CD4-positive, alpha-beta T cell (primary cell): Measurements from ENCODE around the gene SEMA4B. TPM values are rescaled to one million over a fixed set of nuclear protein-coding genes. Genes with fewer than 3 reads are reported as not detected.

ENCODE experiments used
- ATAC-seq: fragments of 200-7000 bp; cut with Tn5 transposase; one replicate; pipeline ENCODE4 v1.10.0; 2022; ENCODE audit warnings: mild to moderate bottlenecking; ENCODE audit not compliant: poor library complexity
- CTCF ChIA-PET: fragments of 350-600 bp; sonication (Branson Sonifier 250); formaldehyde crosslinking; loops from one replicate; lab custom pipeline; 2021; ENCODE audit warnings: antibody characterized with exemption, inconsistent platforms; lab: Charles Lee
- POLR2A ChIA-PET: fragments of 350-600 bp; sonication (Branson Sonifier 250); formaldehyde crosslinking; loops from one replicate; lab custom pipeline; 2021; ENCODE audit warnings: antibody characterized with exemption, inconsistent platforms; lab: Charles Lee
- DNase-seq, 14 experiments: peaks; one replicate each; pipeline ENCODE4 v3.0.0-alpha.2; 2013 to 2020; ENCODE audit warnings: mixed read lengths in 2 of 14
- H3K27ac ChIP-seq, 2 donors: one replicate each; pipeline versions ENCODE4 v1.5.1 to v1.7.0; 2013; ENCODE audit warnings: low read length in 2 of 2, low read depth in 1 of 2, mild to moderate bottlenecking in 1 of 2
- H3K27me3 ChIP-seq, 2 experiments: 1 replicate in 1 of 2; 2 replicates in 1 of 2; pipeline versions ENCODE4 v1.6.1 to v1.7.0; 2013; ENCODE audit warnings: low read length in 2 of 2, control low read depth in 1 of 2, mild to moderate bottlenecking in 1 of 2, moderate library complexity in 1 of 2; ENCODE audit not compliant: insufficient read depth in 2 of 2, control insufficient read depth in 1 of 2
- H3K36me3 ChIP-seq: one replicate; pipeline ENCODE4 v1.6.1; 2013; ENCODE audit warnings: low read length, control low read depth; ENCODE audit not compliant: insufficient read depth
- H3K4me1 ChIP-seq: one replicate; pipeline ENCODE4 v1.6.1; 2013; ENCODE audit warnings: low read length, control low read depth; ENCODE audit not compliant: insufficient read depth
- H3K4me3 ChIP-seq: one replicate; pipeline ENCODE4 v1.5.1; 2013; ENCODE audit warnings: mild to moderate bottlenecking, low read length, moderate library complexity
- H3K9me3 ChIP-seq, 2 experiments: 1 replicate in 1 of 2; 2 replicates in 1 of 2; pipeline versions ENCODE4 v1.6.1 to v1.7.0; 2013; ENCODE audit warnings: low read length in 2 of 2, mild to moderate bottlenecking in 2 of 2, control low read depth in 1 of 2, moderate library complexity in 1 of 2; ENCODE audit not compliant: control insufficient read depth in 1 of 2, insufficient read depth in 1 of 2
- H3K27ac Mint-ChIP-seq: one replicate; pipeline ENCODE4 v1.8.0; 2020; ENCODE audit warnings: mixed read lengths
- H3K27me3 Mint-ChIP-seq: one replicate; pipeline ENCODE4 v1.8.0; 2021; ENCODE audit warnings: mixed read lengths
- H3K36me3 Mint-ChIP-seq: one replicate; pipeline ENCODE4 v1.8.0; 2021; ENCODE audit warnings: low read depth, mixed read lengths
- H3K4me1 Mint-ChIP-seq: one replicate; pipeline ENCODE4 v1.8.0; 2021; ENCODE audit warnings: low read depth, mixed read lengths
- H3K4me3 Mint-ChIP-seq: one replicate; pipeline ENCODE4 v1.8.0; 2020; ENCODE audit warnings: mild to moderate bottlenecking, mixed read lengths
- H3K9me3 Mint-ChIP-seq: one replicate; pipeline ENCODE4 v1.8.0; 2020; ENCODE audit warnings: mixed read lengths
- intact Hi-C, 2 experiments: fragments of 100-400 bp; cut with DNase I in 1 of 2; cut with micrococcal nuclease in 1 of 2; formaldehyde crosslinking; loops; one replicate each; pipeline versions ENCODE4 v1.15.1 to v1.9.0; 2023 to 2025; cut with DNase I, micrococcal nuclease
- total RNA-seq, 174 experiments: library from RNA in 2 of 174; stranded (reverse) in 2 of 174; gene quantifications; one replicate each; pipeline ENCODE4 v1.2.3 and lab custom pipeline; 2021 to 2026
- TF ChIP-seq, protein P1 (sequence below): fragments of 200-600 bp; IDR thresholded peaks from one replicate; pipeline ENCODE4 v1.8.0; 2022; ENCODE audit warnings: antibody characterized with exemption, mild to moderate bottlenecking

SEMA4B gene
- total RNA-seq, 2 experiments from 2014 or later, result 8.0 to 9.5 TPM

DNA sequence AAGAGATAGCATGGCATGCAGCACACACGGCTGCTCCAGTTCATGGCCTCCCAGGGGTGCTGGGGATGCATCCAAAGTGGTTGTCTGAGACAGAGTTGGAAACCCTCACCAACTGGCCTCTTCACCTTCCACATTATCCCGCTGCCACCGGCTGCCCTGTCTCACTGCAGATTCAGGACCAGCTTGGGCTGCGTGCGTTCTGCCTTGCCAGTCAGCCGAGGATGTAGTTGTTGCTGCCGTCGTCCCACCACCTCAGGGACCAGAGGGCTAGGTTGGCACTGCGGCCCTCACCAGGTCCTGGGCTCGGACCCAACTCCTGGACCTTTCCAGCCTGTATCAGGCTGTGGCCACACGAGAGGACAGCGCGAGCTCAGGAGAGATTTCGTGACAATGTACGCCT lies 27.8 kb downstream of the SEMA4B start:
- TF ChIP-seq, protein P1, sequence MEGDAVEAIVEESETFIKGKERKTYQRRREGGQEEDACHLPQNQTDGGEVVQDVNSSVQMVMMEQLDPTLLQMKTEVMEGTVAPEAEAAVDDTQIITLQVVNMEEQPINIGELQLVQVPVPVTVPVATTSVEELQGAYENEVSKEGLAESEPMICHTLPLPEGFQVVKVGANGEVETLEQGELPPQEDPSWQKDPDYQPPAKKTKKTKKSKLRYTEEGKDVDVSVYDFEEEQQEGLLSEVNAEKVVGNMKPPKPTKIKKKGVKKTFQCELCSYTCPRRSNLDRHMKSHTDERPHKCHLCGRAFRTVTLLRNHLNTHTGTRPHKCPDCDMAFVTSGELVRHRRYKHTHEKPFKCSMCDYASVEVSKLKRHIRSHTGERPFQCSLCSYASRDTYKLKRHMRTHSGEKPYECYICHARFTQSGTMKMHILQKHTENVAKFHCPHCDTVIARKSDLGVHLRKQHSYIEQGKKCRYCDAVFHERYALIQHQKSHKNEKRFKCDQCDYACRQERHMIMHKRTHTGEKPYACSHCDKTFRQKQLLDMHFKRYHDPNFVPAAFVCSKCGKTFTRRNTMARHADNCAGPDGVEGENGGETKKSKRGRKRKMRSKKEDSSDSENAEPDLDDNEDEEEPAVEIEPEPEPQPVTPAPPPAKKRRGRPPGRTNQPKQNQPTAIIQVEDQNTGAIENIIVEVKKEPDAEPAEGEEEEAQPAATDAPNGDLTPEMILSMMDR, result no peak
- POLR2A ChIA-PET, result no interaction called here
- Mint-ChIP-seq H3K36me3 (peaks cover 52% of the 10 kb centered on the region), H3K9me3 (no peaks in the 10 kb centered on the region), H3K27me3 (no peaks in the 10 kb centered on the region), H3K4me1 (peaks cover 44% of the 10 kb centered on the region), H3K4me3 (peak overlapping the region; percentile 76), H3K27ac (peak overlapping the region; percentile 99)
- ATAC-seq, result no peak
- no peaks in the 10 kb centered on the region for H3K9me3 ChIP-seq
- no peak for DNase-seq
- H3K27me3 ChIP-seq, result no peaks in the 10 kb centered on the region
- peaks cover 56% of the 10 kb centered on the region for H3K4me1 ChIP-seq
- H3K27ac ChIP-seq, result peak overlapping the region in 1 of 2 donors; percentile 12
- intact Hi-C loops, result no loop called here
- H3K36me3 ChIP-seq, result peaks cover 67% of the 10 kb centered on the region
- H3K4me3 ChIP-seq, result no peak overlapping the region
- CTCF ChIA-PET, result no interaction called here

DNA sequence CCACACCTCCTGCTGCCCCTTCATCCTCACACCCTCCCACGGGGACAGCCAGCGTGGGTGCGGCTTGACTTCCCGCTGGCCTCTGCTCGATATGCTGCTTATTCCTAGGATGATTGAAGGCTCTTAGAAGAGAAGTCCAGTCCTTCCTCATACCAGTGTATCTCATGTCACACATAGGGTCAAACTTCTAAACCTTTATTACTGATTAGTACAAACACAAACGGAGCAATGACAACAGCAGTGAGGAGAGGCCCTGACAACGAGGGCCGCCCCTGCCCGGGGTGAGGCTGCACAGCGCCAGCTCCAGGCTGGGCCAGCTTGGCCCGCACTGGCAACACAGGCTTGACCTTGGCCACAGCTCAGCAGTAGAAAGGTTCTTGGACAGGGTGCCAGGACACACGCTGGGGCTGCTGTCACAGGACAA lies 29.0 kb downstream of the SEMA4B start:
- Mint-ChIP-seq H3K4me3 (peak overlapping the region; percentile 76), H3K9me3 (no peaks in the 10 kb centered on the region), H3K27ac (peak overlapping the region; percentile 99), H3K36me3 (peaks cover 59% of the 10 kb centered on the region), H3K27me3 (no peaks in the 10 kb centered on the region), H3K4me1 (peaks cover 54% of the 10 kb centered on the region)
- ATAC-seq, result no peak
- H3K36me3 ChIP-seq, result peaks cover 57% of the 10 kb centered on the region
- no peaks in the 10 kb centered on the region for H3K9me3 ChIP-seq
- CTCF ChIA-PET, result interaction anchor here (0.9 kb wide), 1 partner anchor 57 kb away, joined by 3 read pairs; no protein-coding TSS in a partner anchor
- H3K4me1 ChIP-seq, result peaks cover 65% of the 10 kb centered on the region
- DNase-seq, result no peak
- intact Hi-C loops, result loop anchor here (1.0 to 10.0 kb wide), 7 partner anchors 29 to 335 kb away; partner anchors contain the start of genes AP3S2 (in 1 of the 2), IDH2 (in 1 of the 2), IQGAP1 (in 1 of the 2) and NGRN (in 1 of the 2)
- no peaks in the 10 kb centered on the region for H3K27me3 ChIP-seq
- POLR2A ChIA-PET, result interaction anchor here (1.0 to 5.1 kb wide), 6 partner anchors 10 to 702 kb away, joined by 3 to 97 read pairs (median 13); partner anchors contain the start of genes HDDC3, SEMA4B and TTLL13
- H3K27ac ChIP-seq, result peak overlapping the region; percentile 97 to 99
- TF ChIP-seq, protein P1, result no peak
- H3K4me3 ChIP-seq, result peak overlapping the region; percentile 89

GRCh38 chr15:90230610-90231009 lies 29.5 kb downstream of the SEMA4B start:
- Mint-ChIP-seq H3K9me3 (no peaks in the 10 kb centered on the region), H3K4me3 (peak overlapping the region; percentile 93), H3K36me3 (peaks cover 57% of the 10 kb centered on the region), H3K4me1 (peaks cover 56% of the 10 kb centered on the region), H3K27me3 (no peaks in the 10 kb centered on the region), H3K27ac (peak overlapping the region; percentile 99)
- peaks cover 67% of the 10 kb centered on the region for H3K4me1 ChIP-seq
- peak overlapping the region; percentile 89 for H3K4me3 ChIP-seq
- DNase-seq, result no peak
- H3K27me3 ChIP-seq, result no peaks in the 10 kb centered on the region
- CTCF ChIA-PET, result interaction anchor here (0.9 to 1.4 kb wide), 2 partner anchors 35 to 57 kb away, joined by 3 to 4 read pairs; partner anchors contain the start of gene NGRN
- POLR2A ChIA-PET, result interaction anchor here (0.7 to 5.1 kb wide), 10 partner anchors 10 to 704 kb away, joined by 3 to 97 read pairs (median 12); partner anchors contain the start of genes HDDC3, IDH2, NGRN and SEMA4B
- TF ChIP-seq, protein P1, result no peak
- intact Hi-C loops, result loop anchor here (1.0 to 10.0 kb wide), 7 partner anchors 29 to 336 kb away; partner anchors contain the start of genes AP3S2 (in 1 of the 2), IDH2 (in 1 of the 2), IQGAP1 (in 1 of the 2) and NGRN (in 1 of the 2)
- H3K36me3 ChIP-seq, result peaks cover 51% of the 10 kb centered on the region
- ATAC-seq, result no peak
- no peaks in the 10 kb centered on the region for H3K9me3 ChIP-seq
- peak overlapping the region; percentile 97 to 99 for H3K27ac ChIP-seq
